AG10803 (cell line): ENCODE measurements around the gene CNOT1.

Experiments
- DNase-seq: peaks from one replicate; pipeline ENCODE4 v3.0.0; 2010; ENCODE audit warnings: low read depth
- H3K4me3 ChIP-seq: 2 replicates; pipeline ENCODE4 v1.5.1; 2011; ENCODE audit warnings: mild to moderate bottlenecking, low read length, control low read depth
- TF ChIP-seq, protein P1 (sequence below): conservative IDR thresholded peaks from 2 replicates; pipeline ENCODE4 v1.5.1; 2011; ENCODE audit warnings: mild to moderate bottlenecking, low read length, control low read depth, inconsistent platforms

Gene CNOT1

DNA sequence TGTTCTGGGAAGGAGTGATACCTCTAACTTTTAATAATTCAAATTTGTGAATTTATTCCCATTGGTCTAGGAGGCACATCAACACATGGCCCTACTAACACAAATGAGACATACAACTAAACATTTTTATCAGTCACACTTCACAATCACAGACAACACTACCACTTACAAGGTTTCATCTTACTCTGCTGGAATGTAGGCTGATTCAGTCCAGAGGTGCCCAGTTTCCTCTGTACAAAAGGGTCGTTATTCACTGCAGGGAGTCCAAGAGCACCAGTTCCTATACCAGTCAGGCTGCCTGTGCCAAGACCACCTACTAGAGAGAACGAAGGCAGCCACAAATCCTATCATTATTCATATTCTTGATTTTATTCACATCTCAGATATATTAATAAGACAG, 72.9 kb downstream of the CNOT1 start:
- DNase-seq = no peak
- TF ChIP-seq, protein P1, sequence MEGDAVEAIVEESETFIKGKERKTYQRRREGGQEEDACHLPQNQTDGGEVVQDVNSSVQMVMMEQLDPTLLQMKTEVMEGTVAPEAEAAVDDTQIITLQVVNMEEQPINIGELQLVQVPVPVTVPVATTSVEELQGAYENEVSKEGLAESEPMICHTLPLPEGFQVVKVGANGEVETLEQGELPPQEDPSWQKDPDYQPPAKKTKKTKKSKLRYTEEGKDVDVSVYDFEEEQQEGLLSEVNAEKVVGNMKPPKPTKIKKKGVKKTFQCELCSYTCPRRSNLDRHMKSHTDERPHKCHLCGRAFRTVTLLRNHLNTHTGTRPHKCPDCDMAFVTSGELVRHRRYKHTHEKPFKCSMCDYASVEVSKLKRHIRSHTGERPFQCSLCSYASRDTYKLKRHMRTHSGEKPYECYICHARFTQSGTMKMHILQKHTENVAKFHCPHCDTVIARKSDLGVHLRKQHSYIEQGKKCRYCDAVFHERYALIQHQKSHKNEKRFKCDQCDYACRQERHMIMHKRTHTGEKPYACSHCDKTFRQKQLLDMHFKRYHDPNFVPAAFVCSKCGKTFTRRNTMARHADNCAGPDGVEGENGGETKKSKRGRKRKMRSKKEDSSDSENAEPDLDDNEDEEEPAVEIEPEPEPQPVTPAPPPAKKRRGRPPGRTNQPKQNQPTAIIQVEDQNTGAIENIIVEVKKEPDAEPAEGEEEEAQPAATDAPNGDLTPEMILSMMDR = no peak
- H3K4me3 ChIP-seq = no peak overlapping the region

DNA sequence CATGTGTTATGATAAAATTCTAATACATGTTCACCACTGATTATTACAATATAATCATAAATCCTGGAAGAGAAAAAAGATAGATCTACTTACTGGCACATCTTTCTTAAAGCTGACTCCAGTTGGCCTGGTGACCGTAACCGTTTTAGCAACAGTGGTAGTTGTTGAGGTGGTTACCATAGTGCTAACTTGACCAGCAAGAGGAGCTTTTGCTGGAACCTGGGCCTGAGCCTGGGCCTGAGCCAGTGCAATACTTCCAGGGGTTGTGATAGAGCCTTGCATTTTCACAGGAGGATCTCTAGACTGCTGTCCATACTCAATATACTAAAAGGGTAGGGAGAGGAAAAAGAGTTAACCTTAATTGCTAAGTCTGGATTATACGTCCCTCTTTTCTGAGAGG, 78.1 kb downstream of the CNOT1 start:
- peak; percentile 9 for DNase-seq
- TF ChIP-seq, protein P1 = no peak
- H3K4me3 ChIP-seq = no peak overlapping the region

DNA sequence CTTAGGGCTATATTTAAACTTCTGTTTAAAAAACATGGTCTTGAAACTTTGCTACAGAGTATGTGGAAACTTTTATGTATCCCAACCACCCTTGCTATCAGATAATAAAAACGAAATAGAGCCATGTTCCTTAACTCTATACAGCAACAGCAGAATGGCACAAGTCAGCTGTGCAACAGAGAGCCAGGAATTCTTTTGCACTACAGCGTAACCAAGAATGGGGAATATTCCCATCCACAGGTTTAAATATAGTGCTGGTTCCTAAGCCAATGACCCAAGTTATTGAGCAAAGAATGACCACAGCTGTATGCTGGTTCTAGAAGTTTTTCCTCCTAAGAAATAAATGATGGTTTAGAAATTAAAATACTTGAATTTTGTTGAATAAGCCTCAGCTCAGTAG, 81.2 kb downstream of the CNOT1 start:
- H3K4me3 ChIP-seq = no peak overlapping the region
- TF ChIP-seq, protein P1 = no peak
- DNase-seq = no peak

DNA sequence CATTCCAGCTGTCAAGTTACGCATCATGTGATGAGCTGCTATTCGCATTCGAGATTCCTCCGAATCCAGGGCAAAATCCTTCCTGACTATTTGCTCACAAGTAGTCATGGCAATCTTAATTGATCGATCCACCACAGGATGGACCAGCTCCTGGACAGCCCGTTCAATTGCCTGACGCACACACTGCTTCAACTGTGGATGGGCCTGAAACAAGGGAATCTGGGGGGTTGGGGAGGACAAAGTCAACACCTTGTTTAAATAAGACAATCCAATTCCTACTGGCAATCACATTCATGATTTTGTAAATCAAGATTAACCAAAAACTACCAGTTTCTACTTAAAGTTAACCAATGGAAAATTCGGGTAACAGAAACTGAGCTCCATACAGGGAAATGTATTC, 85.9 kb downstream of the CNOT1 start:
- TF ChIP-seq, protein P1 = no peak

DNA sequence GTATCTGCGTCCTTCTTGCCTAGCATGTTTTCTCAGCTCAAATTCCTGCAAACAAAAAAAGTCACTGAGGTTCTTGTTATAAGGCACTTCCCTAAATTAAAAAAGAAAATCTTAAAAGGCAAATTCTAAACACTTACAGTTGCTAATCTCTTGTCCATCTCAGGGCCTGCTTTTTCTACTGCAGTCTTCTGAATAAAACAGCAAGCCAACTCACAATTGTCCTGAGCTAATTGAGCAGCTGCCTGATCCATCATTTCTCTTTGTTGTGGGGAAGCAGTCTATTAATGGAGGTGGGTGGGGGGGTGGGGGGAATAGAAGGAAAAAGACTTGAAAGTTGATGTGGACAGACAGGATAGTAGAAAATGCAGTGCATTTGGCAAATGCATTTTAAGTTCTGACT, 87.3 kb downstream of the CNOT1 start:
- no peak overlapping the region for H3K4me3 ChIP-seq
- TF ChIP-seq, protein P1 = no peak
- no peak for DNase-seq

More for the DNA sequence above, 85.9 kb downstream of the CNOT1 start:
- DNase-seq = no peak
- H3K4me3 ChIP-seq = no peak overlapping the region

DNA sequence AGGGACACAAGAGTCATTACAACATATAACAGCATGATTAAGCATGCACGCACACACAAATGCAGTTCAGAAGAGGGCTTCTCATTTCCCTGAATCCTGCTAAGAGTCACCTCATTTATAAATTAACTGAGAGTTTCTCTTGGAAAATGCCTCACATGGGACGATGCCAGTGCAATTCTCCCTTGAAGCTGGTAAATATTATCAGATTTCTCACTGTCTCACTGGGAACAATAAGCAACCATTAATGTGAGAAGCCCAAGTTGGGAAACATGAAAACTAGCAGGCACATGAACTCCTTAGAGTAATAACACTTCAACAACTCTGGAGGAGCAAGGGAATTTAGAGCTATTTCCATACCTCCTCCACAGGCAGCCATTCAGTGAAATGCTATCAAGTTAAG, 87.9 kb downstream of the CNOT1 start:
- no peak for DNase-seq
- TF ChIP-seq, protein P1 = no peak
- no peak overlapping the region for H3K4me3 ChIP-seq

DNA sequence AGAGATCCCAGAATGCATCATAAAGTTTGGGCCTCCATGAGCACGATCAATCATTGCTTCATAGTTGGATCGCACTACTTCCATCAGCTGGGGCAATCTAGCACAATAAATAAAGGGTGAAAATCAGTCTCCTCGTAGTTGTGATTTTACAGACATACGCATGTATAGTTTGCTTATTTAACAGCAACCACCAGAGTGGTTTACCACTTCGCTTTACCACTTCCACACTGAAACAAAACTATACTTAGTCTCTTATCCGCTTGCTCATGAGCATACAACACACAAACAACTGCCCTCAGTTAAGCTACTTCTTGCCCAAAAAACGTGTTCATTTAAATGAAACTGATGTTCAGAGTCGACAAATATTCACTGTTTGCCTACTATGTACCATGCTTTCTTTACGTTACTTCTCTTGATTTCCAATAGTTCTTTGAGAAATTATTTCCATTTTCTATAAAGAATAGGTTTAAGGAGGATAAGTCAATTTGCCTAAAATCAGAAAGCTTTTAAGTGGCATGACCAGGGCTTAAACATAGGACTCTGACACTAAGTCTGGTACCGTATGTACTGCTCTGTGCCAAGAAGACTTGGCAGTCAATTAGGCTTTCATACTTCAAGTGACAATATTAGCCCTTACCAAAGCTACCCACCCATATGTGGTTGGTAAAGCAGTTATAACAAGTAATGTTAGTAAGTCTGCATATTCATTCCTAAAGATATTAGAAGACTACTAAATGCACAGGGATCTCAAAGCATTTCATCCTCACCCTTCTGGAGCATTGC, 92.3 kb downstream of the CNOT1 start:
- TF ChIP-seq, protein P1 = no peak
- DNase-seq = no peak
- no peak overlapping the region for H3K4me3 ChIP-seq
